Measurements from ENCODE around the gene TCN1. TPM values are rescaled to one million over a fixed set of nuclear protein-coding genes. Genes with fewer than 3 reads are reported as not detected.
A peak's percentile ranks its signal among the peaks of the same experiment; 100 is the strongest.

Gene TCN1
- total RNA-seq, 1 donor from 2014 or later = 3.5 TPM

DNA sequence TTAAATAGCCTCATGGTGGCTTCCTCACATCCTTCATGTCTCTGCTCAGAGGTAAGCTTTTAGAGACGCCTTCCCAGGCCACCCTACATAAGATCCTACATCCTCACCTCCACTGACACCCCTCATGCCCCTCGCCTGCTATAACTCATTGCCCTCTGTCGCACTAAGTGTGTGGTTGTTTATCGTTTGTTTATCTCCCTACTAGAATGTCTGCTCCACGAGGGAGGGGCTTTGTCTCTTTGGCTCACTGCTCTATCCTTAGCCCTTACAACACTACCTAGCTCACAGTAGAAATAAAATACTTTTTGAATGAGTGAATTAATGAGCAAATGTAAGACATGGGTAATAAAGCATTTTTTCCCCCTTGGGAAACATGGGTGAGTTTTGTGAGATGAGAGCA is 19.7 kb downstream of the TCN1 start:
- Mint-ChIP-seq H3K27ac (peak overlapping the region; percentile 89), H3K36me3 (ENCODE audit: insufficient read depth) (peaks cover 3% of the 10 kb centered on the region), H3K4me3 (ENCODE audit: low read depth) (no peak overlapping the region), H3K9me3 (ENCODE audit: low read depth) (peaks cover 9% of the 10 kb centered on the region), H3K4me1 (ENCODE audit: low read depth) (peaks cover 38% of the 10 kb centered on the region), H3K27me3 (no peaks in the 10 kb centered on the region)
- DNase-seq (ENCODE audit: low spot score, unreplicated experiment) = no peak
- TF ChIP-seq, protein P1, sequence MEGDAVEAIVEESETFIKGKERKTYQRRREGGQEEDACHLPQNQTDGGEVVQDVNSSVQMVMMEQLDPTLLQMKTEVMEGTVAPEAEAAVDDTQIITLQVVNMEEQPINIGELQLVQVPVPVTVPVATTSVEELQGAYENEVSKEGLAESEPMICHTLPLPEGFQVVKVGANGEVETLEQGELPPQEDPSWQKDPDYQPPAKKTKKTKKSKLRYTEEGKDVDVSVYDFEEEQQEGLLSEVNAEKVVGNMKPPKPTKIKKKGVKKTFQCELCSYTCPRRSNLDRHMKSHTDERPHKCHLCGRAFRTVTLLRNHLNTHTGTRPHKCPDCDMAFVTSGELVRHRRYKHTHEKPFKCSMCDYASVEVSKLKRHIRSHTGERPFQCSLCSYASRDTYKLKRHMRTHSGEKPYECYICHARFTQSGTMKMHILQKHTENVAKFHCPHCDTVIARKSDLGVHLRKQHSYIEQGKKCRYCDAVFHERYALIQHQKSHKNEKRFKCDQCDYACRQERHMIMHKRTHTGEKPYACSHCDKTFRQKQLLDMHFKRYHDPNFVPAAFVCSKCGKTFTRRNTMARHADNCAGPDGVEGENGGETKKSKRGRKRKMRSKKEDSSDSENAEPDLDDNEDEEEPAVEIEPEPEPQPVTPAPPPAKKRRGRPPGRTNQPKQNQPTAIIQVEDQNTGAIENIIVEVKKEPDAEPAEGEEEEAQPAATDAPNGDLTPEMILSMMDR (IDR thresholded peaks at IDR 0.05; ENCODE audit: unreplicated experiment) = no peak

DNA sequence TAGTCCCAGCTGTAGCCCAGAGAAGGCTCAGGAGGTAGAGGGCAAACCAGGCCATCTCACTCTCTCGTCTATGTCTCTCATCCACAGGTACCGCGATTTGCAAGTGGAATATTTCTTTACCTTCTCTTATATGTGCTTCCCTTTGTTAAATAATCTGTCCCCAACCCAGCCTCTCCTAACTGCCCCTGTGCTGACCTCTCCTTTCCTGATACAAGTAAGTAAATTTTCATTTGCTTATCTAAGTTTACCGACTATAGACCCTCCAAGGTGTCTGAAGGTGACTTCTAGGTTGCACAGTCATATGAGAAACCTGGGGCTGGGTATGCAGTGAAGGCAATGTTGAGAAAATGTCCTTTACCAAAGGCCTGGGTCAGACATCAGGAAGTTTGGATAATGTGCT is 20.9 kb downstream of the TCN1 start, which contains the start of gene CBLIF:
Gene CBLIF, minus strand, starts transcription at position 101 of the 400 bp plus-strand sequence. Its CDS starts 46 bp downstream, at position 55.
- TF ChIP-seq, protein P1 (IDR thresholded peaks at IDR 0.05; ENCODE audit: unreplicated experiment) = no peak
- Mint-ChIP-seq H3K36me3 (ENCODE audit: insufficient read depth) (peaks cover 2% of the 10 kb centered on the region), H3K9me3 (ENCODE audit: low read depth) (peaks cover 7% of the 10 kb centered on the region), H3K4me3 (ENCODE audit: low read depth) (peak within 1 kb of the TSS; percentile 30), H3K27ac (peak within 1 kb of the TSS; percentile 89), H3K27me3 (no peaks in the 10 kb centered on the region), H3K4me1 (ENCODE audit: low read depth) (peaks cover 40% of the 10 kb centered on the region)
- no peak for DNase-seq (ENCODE audit: low spot score, unreplicated experiment)

DNA sequence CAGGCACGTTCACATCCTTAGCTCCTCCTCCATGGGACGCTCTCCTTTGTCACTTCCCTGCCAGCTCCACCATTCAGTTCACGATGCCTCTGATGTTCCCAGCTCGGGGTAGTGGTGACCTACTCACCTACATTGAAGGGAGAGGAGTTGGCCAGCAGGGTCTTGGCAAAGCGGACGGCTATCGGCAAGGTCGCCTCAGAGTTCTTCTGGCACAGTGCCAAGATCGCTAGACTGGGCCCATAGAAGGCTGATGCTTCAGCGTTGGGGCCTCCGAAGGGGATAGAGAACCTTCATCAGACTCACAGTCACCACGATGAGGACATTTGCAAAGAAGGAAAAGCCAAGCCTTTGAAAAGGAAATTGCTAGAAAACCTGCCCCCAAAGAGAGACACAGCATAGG is 24.0 kb downstream of the TCN1 start:
- DNase-seq (ENCODE audit: low spot score, unreplicated experiment) = no peak
- Mint-ChIP-seq H3K27me3 (no peaks in the 10 kb centered on the region), H3K9me3 (ENCODE audit: low read depth) (peaks cover 5% of the 10 kb centered on the region), H3K36me3 (ENCODE audit: insufficient read depth) (peaks cover 2% of the 10 kb centered on the region), H3K4me3 (ENCODE audit: low read depth) (no peak overlapping the region), H3K27ac (peak overlapping the region; percentile 31), H3K4me1 (ENCODE audit: low read depth) (peaks cover 42% of the 10 kb centered on the region)
- TF ChIP-seq, protein P1 (IDR thresholded peaks at IDR 0.05; ENCODE audit: unreplicated experiment) = no peak

DNA sequence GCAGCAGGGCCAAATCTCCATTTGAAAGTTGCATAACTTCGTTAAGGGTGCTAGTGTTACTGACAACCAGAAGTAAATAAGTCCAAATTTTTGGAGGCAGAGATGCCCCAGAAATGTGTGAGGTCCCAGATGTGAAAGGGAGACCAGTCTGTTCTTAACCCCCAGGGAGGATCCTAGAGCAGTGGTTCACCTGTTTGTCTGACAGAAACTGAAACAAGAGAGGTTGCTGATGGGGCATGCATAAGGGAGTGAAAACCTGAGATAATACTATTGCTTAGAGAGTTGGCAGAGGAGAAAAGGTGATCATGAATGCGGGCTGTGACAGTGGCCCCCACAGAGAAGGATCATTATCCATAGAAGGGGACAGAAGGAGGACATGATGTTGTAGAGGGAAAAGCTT is 24.8 kb downstream of the TCN1 start:
- TF ChIP-seq, protein P1 (IDR thresholded peaks at IDR 0.05; ENCODE audit: unreplicated experiment) = no peak

DNA sequence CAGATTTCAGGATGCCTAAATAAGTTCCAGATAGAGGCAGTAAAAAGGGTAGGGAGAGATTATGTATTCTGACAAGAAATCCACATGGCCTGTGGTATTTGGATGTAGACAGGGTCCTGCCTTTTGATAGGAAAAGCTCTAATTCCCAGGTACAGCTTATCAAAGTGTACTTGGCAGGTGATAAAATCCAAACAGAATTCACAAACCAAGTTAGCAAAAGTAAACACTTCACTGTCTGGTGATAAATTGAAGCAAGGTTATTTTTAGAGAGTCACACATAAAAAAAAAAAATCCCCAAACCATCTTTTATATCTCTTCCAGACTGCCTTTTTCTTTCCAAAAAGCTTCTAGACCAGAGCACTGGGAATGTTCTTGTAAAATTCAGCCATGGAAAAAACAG is 26.7 kb downstream of the TCN1 start:
- peaks cover 4% of the 10 kb centered on the region for H3K36me3 Mint-ChIP-seq (ENCODE audit: insufficient read depth)
- DNase-seq (ENCODE audit: low spot score, unreplicated experiment) = no peak
- TF ChIP-seq, protein P1 (IDR thresholded peaks at IDR 0.05; ENCODE audit: unreplicated experiment) = no peak
- peaks cover 5% of the 10 kb centered on the region for H3K9me3 Mint-ChIP-seq (ENCODE audit: low read depth)
- H3K27me3 Mint-ChIP-seq = no peaks in the 10 kb centered on the region
- no peak overlapping the region for H3K4me3 Mint-ChIP-seq (ENCODE audit: low read depth)
- peaks cover 21% of the 10 kb centered on the region for H3K4me1 Mint-ChIP-seq (ENCODE audit: low read depth)
- no peak overlapping the region for H3K27ac Mint-ChIP-seq

More for the DNA sequence above, 24.8 kb downstream of the TCN1 start:
- Mint-ChIP-seq H3K9me3 (ENCODE audit: low read depth) (peaks cover 5% of the 10 kb centered on the region), H3K36me3 (ENCODE audit: insufficient read depth) (peaks cover 2% of the 10 kb centered on the region), H3K4me3 (ENCODE audit: low read depth) (no peak overlapping the region), H3K27me3 (no peaks in the 10 kb centered on the region), H3K27ac (peak overlapping the region; percentile 75), H3K4me1 (ENCODE audit: low read depth) (peaks cover 36% of the 10 kb centered on the region)
- DNase-seq (ENCODE audit: low spot score, unreplicated experiment) = no peak

Measured in progenitor cell of endocrine pancreas (in vitro differentiated cells).